H1 (cell line): ENCODE data around the gene ALOX15. TPM values are rescaled to one million over a fixed set of nuclear protein-coding genes. Genes with fewer than 3 reads are reported as not detected.

Source experiments
- ASH2L ChIP-seq: fragments of 200-600, 300-600 bp; sonication (generic); IDR thresholded peaks from one replicate; pipeline ENCODE4 v1.7.1; 2017; ENCODE audit warnings: low read length
- BACH1 ChIP-seq: IDR thresholded peaks from 2 replicates; pipeline ENCODE4 v1.6.1; 2012; ENCODE audit warnings: low read length, improper control_type of control experiment
- CBX8 ChIP-seq: fragments of 300-800, 300-1000 bp; sonication (generic); IDR thresholded peaks from 2 replicates; pipeline ENCODE4 v1.7.1; 2016; ENCODE audit warnings: low read depth, low read length, borderline replicate concordance
- CTBP2 ChIP-seq: IDR thresholded peaks from 2 replicates; pipeline ENCODE4 v1.7.0; 2011; ENCODE audit warnings: borderline replicate concordance, mild to moderate bottlenecking, moderate library complexity, mixed read lengths, low read length; ENCODE audit not compliant: insufficient read depth, insufficient read length
- MAFK ChIP-seq: IDR thresholded peaks from 2 replicates; pipeline ENCODE4 v1.6.1; 2012; ENCODE audit warnings: low read depth, mild to moderate bottlenecking, improper control_type of control experiment, low read length
- YY1 ChIP-seq: IDR thresholded peaks from 2 replicates; pipeline ENCODE4 v1.6.1; 2011; ENCODE audit warnings: low read depth, mild to moderate bottlenecking, low read length
- polyA plus RNA-seq, 7 experiments: library from polyadenylated mRNA; depleted of rRNA in 3 of 7; stranded (reverse) in 5 of 7; unstranded in 2 of 7; fragments of >200 nt in 5 of 7; fragments of 200-250 nt in 2 of 7; gene quantifications; 1 replicate in 5 of 7; 2 replicates in 1 of 7; 4 replicates in 1 of 7; pipeline versions ENCODE4 v1.2.1 to v1.2.3, GENCODE V29; 2011 to 2013; ENCODE audit warnings: missing spikeins in 2 of 7, mixed read lengths in 2 of 7
- total RNA-seq: library from RNA; stranded (reverse); fragmentation: NEBNext Ultra II Directional; extraction: Animal tissue kit (Norgen Biotek cat#: 25700); gene quantifications from 2 replicates; pipeline ENCODE4 v1.2.1, GENCODE V29; 2021
- TF ChIP-seq, protein P1 (sequence below), 3 experiments: IDR thresholded peaks; 1 replicate in 2 of 3; 2 replicates in 1 of 3; pipeline versions ENCODE4 v1.5.1 to v1.6.1; 2011; ENCODE audit warnings: low read length in 3 of 3, mild to moderate bottlenecking in 3 of 3, inconsistent platforms in 2 of 3, low read depth in 1 of 3, moderate library complexity in 1 of 3; ENCODE audit not compliant: insufficient read depth in 1 of 3; ENCODE audit errors: control extremely low read depth in 1 of 3

Gene ALOX15
- total and polyA plus RNA-seq, 2 of the 8 experiments (the other 6 are each of a cell fraction or from before 2014, with no cell fraction given): 1.5 to 1.7 TPM

DNA sequence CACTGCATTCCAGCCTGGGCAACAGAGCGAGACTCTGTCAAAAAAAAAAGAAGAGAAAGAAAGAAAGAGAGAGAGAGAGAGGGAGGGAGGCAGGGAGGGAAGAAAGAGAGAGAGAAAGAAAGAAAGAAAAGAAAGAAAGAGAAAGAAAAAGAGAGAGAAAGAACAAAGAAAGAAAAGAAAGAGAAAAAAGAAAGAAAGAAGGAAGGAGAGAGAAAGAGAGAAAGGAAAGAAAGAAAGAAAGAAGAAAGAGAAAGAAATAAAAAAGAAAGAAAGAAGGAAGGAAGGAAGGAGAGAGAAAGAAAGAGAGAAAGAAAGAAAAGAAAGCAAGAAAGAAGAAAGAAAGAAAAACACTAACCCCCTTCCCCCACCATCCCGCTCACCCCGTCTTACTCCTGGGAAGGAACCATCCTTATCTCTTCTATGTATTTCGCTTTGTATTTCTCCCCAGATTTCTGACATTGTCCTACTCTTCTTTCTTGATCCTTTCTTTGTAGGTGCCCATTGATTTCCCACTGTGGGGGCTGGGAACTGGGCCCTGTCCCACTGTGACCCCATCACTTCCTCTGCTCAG, 20.9 kb downstream of the ALOX15 start (continued):
- TF ChIP-seq, protein P1, sequence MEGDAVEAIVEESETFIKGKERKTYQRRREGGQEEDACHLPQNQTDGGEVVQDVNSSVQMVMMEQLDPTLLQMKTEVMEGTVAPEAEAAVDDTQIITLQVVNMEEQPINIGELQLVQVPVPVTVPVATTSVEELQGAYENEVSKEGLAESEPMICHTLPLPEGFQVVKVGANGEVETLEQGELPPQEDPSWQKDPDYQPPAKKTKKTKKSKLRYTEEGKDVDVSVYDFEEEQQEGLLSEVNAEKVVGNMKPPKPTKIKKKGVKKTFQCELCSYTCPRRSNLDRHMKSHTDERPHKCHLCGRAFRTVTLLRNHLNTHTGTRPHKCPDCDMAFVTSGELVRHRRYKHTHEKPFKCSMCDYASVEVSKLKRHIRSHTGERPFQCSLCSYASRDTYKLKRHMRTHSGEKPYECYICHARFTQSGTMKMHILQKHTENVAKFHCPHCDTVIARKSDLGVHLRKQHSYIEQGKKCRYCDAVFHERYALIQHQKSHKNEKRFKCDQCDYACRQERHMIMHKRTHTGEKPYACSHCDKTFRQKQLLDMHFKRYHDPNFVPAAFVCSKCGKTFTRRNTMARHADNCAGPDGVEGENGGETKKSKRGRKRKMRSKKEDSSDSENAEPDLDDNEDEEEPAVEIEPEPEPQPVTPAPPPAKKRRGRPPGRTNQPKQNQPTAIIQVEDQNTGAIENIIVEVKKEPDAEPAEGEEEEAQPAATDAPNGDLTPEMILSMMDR (IDR thresholded peaks at IDR 0.05; ENCODE audit: control extremely low read depth in 1 of 3, insufficient read depth in 1 of 3, low read depth in 1 of 3, low read length in 3 of 3): no peak
- TF ChIP-seq YY1: no peak
- TF ChIP-seq BACH1: no peak
- TF ChIP-seq ASH2L: no peak
- TF ChIP-seq CTBP2: no peak
- TF ChIP-seq CBX8: no peak
- no peak for TF ChIP-seq MAFK
